Measurements from ENCODE around the gene UCHL1.
A peak's percentile ranks its signal among the peaks of the same experiment; 100 is the strongest.

UCHL1 gene

DNA sequence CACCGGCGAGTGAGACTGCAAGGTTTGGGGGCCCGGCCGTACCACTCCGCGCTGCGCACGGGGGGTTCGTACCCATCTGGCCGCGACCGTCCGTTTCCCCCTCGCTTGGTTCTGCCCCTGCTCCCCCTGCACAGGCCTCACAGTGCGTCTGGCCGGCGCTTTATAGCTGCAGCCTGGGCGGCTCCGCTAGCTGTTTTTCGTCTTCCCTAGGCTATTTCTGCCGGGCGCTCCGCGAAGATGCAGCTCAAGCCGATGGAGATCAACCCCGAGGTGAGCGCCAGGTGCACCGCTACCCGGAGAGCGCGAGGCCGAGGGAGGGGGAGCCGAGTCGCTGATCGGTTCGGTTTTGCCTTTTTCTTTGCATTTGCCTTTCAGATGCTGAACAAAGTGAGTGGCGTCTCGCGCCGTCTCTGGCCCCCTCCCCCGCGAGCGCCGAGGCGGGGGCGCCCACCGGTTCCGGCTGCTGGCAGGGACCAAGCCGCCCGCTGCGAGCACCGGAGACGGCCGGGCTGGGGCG lies at the start of gene UCHL1:
UCHL1 (plus strand) TSS at position 189 of the 517 bp plus-strand sequence; CDS start at position 238, 49 bp downstream.
- peak; percentile 54 for DNase-seq (ENCODE audit: low read depth)

DNA sequence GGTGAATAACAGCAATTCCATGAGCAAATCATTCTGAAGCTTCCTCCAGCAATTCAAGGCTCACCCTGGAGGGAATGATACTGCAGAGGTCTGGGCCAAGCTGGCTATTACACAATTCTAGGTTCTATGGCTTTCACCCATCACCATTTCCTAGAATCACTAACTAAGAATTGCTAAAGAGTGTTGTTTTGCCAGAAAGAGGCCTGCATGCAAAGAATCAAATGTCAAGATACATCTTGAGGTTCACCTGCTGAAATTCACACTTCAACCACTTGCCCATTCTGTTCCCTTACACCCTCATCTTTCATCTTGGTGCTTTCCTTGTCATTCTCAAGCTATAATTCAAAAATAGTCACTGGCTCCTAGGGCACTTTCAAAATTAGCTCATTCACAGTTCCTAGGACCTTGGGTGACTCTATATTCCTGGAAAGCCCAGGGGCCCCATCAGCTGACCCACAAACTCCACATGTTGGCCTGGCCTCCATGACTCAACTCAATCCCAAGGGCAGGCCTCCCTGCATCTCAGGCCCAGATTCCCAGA lies 49.4 kb upstream of the UCHL1 start:
- no peak for DNase-seq (ENCODE audit: low read depth)

DNA sequence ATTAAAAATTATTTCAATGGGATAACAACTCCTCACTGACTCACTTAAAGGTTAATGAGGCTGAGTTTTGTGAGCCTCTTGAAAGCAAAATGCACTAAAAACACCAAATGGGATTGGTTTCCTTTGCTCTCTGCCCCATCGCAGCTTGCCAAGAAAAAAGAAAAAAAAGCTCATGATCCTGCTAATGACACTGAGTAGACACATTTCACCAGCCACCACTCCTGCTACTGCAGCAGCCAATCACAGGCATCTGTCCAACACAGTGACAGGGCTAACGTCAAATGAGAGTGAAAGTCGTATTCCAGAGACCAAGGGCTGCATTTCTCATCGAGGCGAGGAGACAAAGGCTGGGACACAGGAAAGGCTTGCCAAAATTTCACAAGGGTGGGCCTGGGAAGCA lies 47.5 kb upstream of the UCHL1 start:
- no peak for DNase-seq (ENCODE audit: low read depth)

DNA sequence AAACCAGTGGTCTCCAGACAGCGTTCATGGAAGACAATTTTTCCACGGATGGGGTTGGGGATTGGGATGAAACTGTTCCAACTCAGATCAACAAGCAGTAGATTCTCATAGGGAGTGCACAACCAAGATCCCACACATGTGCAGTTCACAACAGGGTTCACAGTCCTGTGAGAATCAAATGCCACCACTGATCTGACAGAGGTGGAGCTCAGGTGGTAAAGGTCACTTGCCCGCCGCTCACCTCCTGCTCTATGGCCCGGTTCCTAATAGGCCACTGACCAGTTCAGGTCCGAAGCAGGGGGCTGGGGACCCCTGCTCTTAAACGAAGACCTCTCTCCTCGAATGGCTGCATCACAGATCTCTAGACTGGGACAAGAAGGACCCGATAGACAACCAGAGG lies 46.8 kb upstream of the UCHL1 start:
- no peak for DNase-seq (ENCODE audit: low read depth)

DNA sequence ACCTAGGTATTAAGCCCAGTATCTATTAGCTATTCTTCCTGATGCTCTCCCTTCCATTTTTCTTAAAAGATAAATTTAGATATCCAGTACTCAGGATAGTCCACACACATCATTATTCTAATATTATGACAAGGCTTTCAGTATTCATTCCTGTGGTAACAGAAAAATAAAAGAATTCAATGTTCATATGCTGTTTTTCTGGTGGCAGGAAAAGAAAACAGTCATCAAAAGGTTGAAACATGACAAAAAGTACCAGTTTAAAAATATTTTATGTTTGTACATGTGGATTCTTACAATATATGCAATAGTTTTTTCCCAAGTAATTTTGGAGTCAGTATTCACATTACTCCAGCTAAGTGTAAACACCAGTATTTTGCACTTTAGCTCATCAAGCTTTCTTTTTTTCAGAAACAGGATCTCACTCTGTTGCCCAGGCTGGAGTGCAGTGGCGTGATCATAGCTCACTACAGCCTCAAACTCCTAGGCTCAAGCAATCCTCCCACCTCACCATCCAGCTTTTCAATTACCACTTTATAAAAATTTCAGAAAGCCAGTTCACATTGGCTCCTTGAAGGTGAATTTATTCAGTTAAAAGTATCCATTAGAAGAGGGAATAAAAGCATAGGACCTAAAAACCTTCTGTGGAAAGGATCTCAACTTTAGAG lies 44.6 kb upstream of the UCHL1 start:
- no peak for DNase-seq (ENCODE audit: low read depth)

DNA sequence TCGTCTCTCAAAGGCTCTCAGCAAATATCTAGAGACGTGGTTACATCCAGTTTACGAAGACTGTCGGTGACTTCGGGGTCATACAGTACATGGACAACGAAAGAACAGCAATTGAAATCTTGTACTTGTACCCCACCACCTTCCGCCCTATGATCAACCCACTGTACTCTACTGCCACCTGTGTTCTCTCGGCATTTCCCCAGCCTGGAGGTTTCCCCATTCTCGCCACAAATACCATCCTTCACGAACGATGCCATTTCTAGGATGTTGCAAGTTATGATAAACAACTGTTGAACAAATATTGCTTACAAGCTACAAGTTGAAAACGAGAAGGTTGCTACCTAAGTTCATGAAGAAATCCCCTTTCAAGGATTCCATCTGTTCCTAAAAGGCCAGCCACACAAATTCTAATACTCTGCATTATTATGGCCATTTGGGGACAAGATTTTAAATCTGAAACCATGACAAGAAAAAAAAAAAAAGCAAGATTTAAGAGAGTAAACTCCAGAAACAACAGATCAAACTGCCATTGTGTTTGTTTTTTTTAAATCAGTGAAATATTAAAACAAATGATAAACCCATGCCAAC lies 44.0 kb upstream of the UCHL1 start:
- no peak for DNase-seq (ENCODE audit: low read depth)

DNA sequence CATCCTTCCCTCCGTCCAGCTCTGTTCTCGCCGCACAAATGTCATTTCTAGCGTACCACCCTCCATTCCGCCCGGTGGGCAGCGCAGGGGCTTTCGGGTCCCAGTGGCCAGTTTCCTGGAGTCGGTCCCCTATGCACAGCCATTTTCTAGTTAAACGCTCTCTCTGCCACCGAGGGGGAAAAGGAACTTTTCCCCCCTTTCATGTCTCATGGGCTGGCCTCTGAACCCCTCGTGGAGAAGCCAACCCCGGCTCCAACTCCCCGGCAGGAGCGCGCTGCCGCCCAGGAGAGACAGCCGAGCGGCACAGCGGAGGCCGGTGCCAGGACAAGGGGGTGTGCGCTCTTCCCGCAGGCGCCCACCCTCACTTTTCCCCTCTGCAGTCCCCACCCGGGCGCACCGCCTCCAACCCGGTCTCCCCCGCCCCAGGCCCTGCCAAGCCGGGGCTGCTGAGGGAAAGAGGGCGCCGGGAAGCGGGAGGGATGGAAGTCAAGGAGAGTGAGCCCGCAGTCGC lies 43.0 kb upstream of the UCHL1 start:
- DNase-seq (ENCODE audit: low read depth): no peak

DNA sequence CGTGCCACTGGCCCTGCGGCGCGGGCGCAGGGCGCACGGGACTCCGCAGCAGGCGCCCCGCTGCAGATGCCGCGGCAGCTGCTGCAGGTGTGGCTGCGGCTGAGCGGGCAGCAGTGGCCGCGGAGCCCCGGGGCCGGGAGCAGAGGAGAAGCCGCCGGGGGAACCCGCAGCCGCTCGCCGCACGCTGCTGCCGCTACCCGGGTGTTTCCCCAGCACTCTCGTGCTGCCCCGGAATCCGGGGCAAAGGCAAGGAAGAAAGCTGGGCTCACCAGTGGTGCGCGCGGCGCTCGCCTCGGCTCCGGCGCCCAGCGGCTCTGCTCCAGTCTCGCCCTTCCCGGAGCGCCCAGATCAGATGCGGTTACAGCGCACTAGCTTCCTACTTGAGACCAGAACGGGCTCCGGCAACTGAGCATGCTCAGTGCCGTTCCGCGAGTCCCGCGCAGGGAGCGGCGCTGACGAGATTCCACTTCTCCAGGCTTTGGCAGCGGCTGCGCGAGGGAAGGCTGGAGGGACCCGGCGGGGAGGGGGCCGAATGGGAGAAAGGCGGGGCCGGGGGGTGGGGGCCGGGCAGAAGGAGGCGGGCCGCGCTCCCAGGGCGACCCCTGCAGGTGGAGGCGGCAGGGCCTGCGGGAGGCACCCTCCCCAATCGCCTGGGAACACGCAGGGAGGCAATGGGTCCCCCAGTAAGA lies 42.4 kb upstream of the UCHL1 start, which contains the start of gene APBB2:
APBB2 (minus strand) TSS at position 407 of the 689 bp plus-strand sequence. CDS start 181,288 bp downstream, outside the sequence.
- peak; percentile 82 for DNase-seq (ENCODE audit: low read depth)

DNA sequence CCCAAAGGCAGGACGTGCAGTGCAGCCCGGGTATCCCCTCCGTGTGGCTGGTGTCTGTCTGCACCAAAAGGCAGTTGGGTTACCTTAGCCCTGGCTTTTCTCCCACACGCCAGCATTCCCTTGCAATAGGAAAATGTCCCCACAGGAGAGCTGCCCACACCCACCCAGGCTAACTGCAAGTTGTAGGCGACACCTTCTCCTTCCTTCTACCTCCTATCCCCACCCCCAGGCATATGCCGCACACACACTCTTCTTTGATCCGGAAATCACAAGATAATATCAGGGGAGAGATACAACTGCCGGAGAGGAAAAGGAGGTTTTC lies 41.9 kb upstream of the UCHL1 start:
- DNase-seq (ENCODE audit: low read depth): no peak

DNA sequence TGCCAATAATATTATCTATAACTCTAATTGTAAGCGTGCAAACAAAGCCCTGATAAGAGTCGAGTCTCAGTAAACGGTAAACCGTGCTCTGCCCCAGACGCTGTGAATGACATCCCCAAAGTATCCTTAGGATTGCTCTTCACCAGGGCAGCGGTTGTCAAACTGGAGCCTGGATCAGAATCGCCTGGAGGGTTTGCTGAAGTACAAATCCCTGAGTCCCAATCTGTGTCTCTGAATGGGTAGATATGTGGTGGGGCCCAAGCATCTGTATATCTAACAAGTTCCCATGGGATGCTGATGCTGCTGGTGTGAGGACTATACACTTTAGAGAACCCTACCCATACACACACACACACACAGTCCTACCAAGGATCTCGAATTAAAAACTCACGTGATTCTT lies 41.6 kb upstream of the UCHL1 start:
- DNase-seq (ENCODE audit: low read depth): no peak

DNA sequence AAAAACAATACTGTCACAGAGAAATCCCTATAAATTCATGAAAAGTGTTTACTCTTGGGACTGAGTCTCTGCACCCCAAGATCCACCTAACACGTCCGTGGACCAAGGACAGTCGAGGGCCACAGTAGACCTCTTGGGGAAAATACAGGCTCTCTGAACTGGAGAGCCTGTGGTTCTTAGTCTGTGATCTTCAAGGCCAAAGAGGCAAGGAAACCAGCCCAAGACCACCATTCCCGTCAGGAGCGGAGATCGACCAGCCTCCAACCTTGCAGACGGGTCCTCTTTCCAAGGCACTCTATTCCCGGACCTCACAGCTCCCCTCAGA lies 40.8 kb upstream of the UCHL1 start:
- no peak for DNase-seq (ENCODE audit: low read depth)

DNA sequence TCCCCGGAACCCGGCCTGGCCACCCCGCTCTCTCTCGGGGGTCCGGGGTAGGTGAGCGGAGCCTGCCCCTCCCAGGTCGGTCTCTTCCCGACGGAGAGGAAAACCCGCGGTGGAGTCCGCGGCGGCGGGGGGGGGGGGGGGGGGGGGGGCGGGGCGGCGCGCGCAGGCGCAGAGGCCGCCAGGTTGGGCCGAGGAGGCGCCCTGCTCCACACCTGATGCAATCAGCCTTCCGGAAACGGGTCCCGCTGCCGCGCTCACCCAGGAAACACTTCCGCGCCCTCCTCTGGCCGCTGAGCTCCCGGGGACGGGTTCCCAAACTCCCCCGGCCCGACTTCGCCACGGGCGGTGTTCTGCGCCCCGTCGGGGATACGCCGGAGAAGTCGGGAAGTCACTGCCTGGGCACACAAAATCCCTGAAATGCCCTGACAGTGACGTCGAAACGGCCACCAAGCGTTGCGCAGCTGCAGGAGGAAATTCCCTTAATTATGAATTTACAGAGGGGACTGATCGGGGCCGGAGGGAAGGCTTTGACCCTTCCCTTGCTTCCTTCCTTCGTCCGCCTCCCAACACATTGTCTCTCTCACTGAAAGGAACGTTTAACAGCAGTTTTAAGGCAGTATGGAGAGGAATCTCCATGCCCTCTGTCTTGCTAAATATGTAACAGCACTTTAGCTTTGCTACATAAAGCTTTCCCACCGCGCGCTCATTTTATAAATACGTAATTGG lies 40.3 kb upstream of the UCHL1 start:
- DNase-seq (ENCODE audit: low read depth): no peak

DNA sequence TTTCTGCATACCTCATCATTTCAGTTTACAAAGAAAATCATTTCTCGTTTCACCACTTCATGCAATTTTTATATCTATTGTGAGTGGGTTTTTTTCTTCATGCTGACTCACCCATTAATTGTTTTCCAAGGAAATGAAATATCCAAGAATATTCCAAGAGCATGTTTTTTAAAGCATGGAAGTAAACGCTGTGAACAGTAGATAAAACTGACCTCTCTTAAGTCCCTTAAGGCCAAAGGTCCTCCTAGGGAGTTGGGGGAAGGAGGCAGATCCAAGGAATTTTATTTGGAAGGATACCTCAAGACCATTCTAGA lies 39.8 kb upstream of the UCHL1 start:
- no peak for DNase-seq (ENCODE audit: low read depth)

DNA sequence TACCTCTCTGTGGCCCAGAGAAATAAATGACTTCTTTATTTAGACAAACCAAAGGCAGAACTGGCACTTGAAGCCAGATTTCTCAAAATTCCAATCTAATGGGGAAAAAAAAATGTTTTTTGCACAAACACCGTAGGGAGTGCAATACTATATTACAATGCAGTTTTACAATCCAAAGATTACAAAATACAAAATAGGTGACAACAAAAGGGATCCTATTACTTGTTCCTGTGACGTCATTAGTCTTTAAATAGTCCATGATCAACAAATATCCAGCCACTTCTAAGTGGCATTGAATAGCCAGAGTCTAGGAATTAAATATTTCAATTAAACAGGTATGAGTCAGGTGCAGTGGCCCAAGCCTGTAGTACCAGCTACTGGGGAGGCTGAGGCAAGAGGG lies 39.4 kb upstream of the UCHL1 start:
- no peak for DNase-seq (ENCODE audit: low read depth)

DNA sequence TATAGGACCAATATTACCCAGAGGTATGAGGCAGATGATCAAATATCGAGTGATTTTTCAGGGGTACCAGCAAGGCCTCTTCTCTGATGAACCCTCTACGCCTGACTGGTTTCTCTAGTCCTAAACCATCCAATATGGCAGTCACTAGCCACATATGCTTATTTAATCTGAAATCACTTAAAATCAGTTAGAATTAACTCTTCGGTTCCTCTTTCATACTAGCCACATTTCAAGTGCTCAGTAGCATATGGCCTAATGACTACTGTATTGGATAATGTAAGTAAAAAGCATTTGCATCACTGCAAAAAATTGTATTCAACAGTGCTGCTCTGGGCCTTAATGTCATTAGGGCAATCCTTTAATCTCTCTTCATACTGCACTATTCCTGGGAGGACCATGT lies 38.0 kb upstream of the UCHL1 start:
- no peak for DNase-seq (ENCODE audit: low read depth)

DNA sequence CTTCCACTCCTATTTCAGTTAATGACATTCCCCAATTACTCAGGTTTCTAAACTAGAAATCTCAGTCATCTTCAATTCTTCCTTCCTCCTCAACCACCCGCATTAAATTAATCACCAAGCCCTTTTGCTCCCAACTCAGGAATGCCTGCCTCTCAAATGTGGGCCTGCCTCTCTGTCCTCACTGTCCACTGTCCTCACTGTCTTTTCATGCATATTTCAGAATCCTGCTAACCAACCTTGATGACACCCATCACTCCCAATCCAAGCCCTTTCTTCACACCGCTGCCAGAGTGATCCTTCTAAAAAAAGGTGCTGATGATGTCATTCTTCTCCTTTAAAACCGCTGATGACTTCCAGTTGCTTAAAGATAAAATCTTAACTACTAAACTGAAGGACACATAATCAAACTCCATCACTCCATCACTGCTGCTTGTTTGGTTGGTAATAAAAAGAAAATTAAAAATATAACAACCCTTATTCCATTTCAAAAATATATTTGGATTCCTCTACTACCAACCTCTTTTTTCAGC lies 37.2 kb upstream of the UCHL1 start:
- no peak for DNase-seq (ENCODE audit: low read depth)

DNA sequence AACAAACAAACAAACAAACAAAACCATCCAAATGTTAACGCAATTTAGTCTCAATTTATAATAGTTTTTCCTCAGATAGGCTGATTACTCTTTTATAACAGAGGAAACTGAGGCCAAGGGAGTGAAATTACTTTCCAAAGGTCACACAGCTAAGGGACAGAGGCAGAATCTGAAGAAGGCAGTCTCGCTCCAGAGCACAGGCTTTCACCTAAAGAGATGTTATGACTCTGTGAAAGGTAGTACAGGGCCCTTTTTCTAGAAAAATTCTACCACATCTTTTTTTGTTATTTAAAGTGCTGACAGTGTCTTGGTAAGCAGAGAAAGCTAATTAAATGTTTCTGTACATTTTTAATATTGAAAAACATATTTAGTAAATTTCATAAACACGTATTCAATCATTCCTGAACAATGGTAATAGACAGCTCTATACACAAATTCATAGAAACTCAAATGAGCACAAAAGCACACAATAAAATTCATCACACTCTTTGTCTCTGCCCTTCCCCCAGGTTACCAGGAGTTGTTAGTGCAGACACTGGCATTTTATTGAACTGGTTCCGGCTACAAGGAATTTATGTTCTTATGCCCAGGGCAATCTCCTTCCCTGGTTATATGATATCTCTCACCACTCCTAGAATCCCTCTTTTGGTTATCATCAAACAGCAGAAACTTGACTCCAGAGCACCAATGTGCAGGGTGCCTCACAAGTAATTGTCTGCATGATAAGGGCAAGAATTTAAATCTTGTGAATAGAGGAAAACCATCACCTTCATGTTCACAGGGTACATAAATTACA lies 34.7 kb upstream of the UCHL1 start:
- DNase-seq (ENCODE audit: low read depth): no peak

DNA sequence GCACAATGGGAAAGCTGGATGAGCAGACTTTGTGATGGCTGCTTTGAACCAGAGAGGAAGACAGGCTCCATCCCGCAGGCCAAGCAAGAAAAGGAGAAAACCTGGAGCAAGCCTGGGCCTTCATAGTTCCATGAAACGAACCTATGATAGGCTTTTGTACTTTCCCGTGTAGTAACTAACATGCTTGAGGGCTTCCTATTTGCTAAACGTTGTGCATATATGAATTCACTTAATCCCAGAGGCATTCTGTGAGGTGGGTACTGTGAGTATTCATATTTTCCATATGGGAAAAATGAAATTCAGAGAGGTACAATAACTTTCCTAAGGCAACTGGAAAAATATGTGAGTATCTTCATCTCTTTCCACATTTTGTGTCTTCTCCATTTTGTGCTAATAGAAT lies 28.8 kb upstream of the UCHL1 start:
- no peak for DNase-seq (ENCODE audit: low read depth)

DNA sequence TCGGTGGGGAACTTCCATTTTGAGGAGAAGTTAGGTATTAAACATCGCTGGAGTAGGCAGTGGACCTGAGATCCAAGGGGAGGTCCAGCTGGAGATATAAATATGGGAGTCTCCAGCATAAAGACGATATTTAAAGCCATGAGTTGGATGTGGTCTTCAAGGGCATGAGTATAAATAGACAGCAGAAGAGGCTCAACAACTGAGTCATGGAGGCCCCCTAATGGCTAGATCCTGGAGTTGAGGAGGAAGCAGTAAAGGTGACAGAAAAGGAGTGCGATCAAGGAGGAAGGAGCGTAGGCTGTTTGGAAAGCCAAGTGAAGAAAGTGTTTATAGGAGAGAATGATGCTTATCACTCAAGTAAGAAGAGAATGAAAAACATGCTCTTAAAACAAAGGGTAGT lies 24.3 kb upstream of the UCHL1 start:
- no peak for DNase-seq (ENCODE audit: low read depth)

DNA sequence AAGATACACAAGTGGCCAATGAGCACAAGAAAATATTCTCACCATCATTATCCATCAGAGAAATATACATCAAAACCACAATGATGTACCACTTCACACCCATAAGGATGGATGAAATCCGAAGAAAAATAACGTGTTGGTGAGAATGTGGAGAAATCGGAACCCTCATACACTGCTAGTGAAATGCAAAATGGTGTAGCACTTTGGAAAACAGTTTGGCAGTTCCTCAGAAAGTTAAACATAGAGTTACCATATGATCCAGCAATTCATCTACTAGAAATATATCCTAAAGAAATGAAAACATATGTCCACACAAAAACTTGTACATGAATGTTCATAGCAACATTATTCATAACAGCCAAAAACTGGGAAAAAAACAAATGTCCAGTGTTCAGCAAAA lies 23.9 kb upstream of the UCHL1 start:
- DNase-seq (ENCODE audit: low read depth): no peak

DNA sequence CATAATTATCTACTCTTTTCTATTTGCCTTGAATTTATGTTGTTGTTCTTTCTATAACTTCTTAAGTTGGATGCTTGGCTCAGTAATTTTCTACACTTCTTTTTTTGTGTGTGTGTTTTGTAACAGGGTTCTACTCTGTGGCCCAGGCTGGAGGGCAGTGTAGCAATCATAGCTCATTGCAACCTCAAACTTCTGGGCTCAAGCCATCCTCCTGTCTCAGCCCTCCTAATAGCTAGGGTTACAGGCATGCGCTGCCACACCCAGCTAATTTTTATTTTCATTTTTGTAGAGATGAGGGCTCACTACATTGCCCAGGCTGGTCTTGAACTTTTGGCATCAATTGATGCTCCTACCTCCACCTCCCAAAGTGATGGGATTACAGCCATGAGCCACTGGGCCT lies 20.7 kb upstream of the UCHL1 start:
- no peak for DNase-seq (ENCODE audit: low read depth)

DNA sequence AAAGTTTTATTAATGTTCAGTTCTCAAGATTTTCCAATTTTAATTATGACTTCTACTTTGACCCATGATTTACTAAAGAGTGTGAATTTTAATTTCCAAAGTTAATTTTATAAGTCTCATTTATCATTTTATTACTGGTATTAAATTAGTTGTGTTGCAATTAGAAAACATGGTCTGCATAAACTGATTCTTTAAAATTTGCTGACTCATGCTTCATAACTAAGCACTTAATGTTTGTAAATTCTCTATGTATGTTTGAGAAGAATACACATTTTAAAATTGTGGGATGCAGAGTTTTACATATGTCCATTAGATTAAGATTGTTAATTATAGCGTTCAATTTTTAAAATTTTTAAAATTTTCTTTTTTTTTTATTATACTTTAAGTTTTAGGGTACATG lies 20.2 kb upstream of the UCHL1 start:
- DNase-seq (ENCODE audit: low read depth): no peak

All from HS-5 (cell line).